ENCODE measurements around the gene PTPRG. TPM values are rescaled to one million over a fixed set of nuclear protein-coding genes. Genes with fewer than 3 reads are reported as not detected.
A peak's percentile ranks its signal among the peaks of the same experiment; 100 is the strongest.

The PTPRG gene
- total RNA-seq, 1 donor from 2014 or later, result 39.6 TPM

- Histone ChIP-seq H3K4me2 (ENCODE audit: low read length) (no peak overlapping the region), H3K9ac (ENCODE audit: low read length) (no peak overlapping the region), H3K36me3 (ENCODE audit: insufficient read depth, low read length) (no peaks in the 10 kb centered on the region), H3K27ac (ENCODE audit: low read depth, low read length) (no peak overlapping the region), H3K27me3 (ENCODE audit: insufficient read depth, low read length) (no peaks in the 10 kb centered on the region), H3K9me3 (ENCODE audit: insufficient read depth, low read depth, low read length) (no peaks in the 10 kb centered on the region), H2AFZ (ENCODE audit: low read depth, low read length) (no peak overlapping the region), H3K79me2 (ENCODE audit: insufficient read depth, low read length) (peaks cover 20% of the 10 kb centered on the region), H3K4me1 (ENCODE audit: insufficient read depth, low read length) (no peaks in the 10 kb centered on the region), H4K20me1 (ENCODE audit: insufficient read depth, low read length) (peaks cover 32% of the 10 kb centered on the region), H3K4me3 (ENCODE audit: insufficient read depth, low read depth, low read length) (no peak overlapping the region)
- H3K36me3 Mint-ChIP-seq (ENCODE audit: low read depth, unreplicated experiment), result peaks cover 5% of the 10 kb centered on the region
- FAIRE-seq (peak; percentile 9), DNase-seq (ENCODE audit: low read depth) (no peak)
- no peaks in the 10 kb centered on the region for H3K4me1 Mint-ChIP-seq (ENCODE audit: low read depth, unreplicated experiment)
- H3K9me3 Mint-ChIP-seq (ENCODE audit: unreplicated experiment), result peaks cover 6% of the 10 kb centered on the region
- no peaks in the 10 kb centered on the region for H3K27me3 Mint-ChIP-seq (ENCODE audit: low read depth, unreplicated experiment)
- no peak overlapping the region for H3K27ac Mint-ChIP-seq (ENCODE audit: unreplicated experiment)
- H3K4me3 Mint-ChIP-seq (ENCODE audit: unreplicated experiment), result no peak overlapping the region
- TF ChIP-seq EZH2 (IDR thresholded peaks at IDR 0.05; ENCODE audit: insufficient read depth, low read length) (no peak), CTCF (IDR thresholded peaks at IDR 0.05; ENCODE audit: insufficient read depth, low read depth, low read length) (no peak)
Measured at GRCh38 chr3:61649381-61650170, 88.2 kb downstream of the PTPRG start.

- Histone ChIP-seq H3K9me3 (ENCODE audit: insufficient read depth, low read depth, low read length) (no peaks in the 10 kb centered on the region), H3K4me2 (ENCODE audit: low read length) (no peak overlapping the region), H4K20me1 (ENCODE audit: insufficient read depth, low read length) (peaks cover 32% of the 10 kb centered on the region), H3K9ac (ENCODE audit: low read length) (no peak overlapping the region), H3K4me1 (ENCODE audit: insufficient read depth, low read length) (no peaks in the 10 kb centered on the region), H3K4me3 (ENCODE audit: insufficient read depth, low read depth, low read length) (no peak overlapping the region), H3K27ac (ENCODE audit: low read depth, low read length) (no peak overlapping the region), H3K79me2 (ENCODE audit: insufficient read depth, low read length) (peaks cover 18% of the 10 kb centered on the region), H3K36me3 (ENCODE audit: insufficient read depth, low read length) (no peaks in the 10 kb centered on the region), H3K27me3 (ENCODE audit: insufficient read depth, low read length) (no peaks in the 10 kb centered on the region), H2AFZ (ENCODE audit: low read depth, low read length) (no peak overlapping the region)
- H3K27me3 Mint-ChIP-seq (ENCODE audit: low read depth, unreplicated experiment), result no peaks in the 10 kb centered on the region
- peaks cover 6% of the 10 kb centered on the region for H3K9me3 Mint-ChIP-seq (ENCODE audit: unreplicated experiment)
- H3K27ac Mint-ChIP-seq (ENCODE audit: unreplicated experiment), result no peak overlapping the region
- DNase-seq (ENCODE audit: low read depth) (peak; percentile 93), FAIRE-seq (peak; percentile 82)
- no peak for TF ChIP-seq EZH2 (IDR thresholded peaks at IDR 0.05; ENCODE audit: insufficient read depth, low read length)
- TF ChIP-seq CTCF (IDR thresholded peaks at IDR 0.05; ENCODE audit: insufficient read depth, low read depth, low read length), result no peak
- H3K4me1 Mint-ChIP-seq (ENCODE audit: low read depth, unreplicated experiment), result no peaks in the 10 kb centered on the region
- H3K4me3 Mint-ChIP-seq (ENCODE audit: unreplicated experiment), result no peak overlapping the region
- H3K36me3 Mint-ChIP-seq (ENCODE audit: low read depth, unreplicated experiment), result peaks cover 5% of the 10 kb centered on the region
Measured at GRCh38 chr3:61650276-61650675, 88.9 kb downstream of the PTPRG start.
